Measurements from ENCODE around the gene ZNF705A.
"Not testable (repeated sequence)": the region's sequence is repeated elsewhere in the genome, so short reads cannot be mapped to it uniquely, and the experiment has no call there.

Gene ZNF705A

GRCh38 chr12:8143261-8143660, 13.6 kb upstream of the ZNF705A start:
- no peak for DNase-seq (ENCODE audit: low read depth)
- H3K4me3 ChIP-seq (ENCODE audit: low read depth, low read length), result no peak overlapping the region
- TF ChIP-seq, protein P1, sequence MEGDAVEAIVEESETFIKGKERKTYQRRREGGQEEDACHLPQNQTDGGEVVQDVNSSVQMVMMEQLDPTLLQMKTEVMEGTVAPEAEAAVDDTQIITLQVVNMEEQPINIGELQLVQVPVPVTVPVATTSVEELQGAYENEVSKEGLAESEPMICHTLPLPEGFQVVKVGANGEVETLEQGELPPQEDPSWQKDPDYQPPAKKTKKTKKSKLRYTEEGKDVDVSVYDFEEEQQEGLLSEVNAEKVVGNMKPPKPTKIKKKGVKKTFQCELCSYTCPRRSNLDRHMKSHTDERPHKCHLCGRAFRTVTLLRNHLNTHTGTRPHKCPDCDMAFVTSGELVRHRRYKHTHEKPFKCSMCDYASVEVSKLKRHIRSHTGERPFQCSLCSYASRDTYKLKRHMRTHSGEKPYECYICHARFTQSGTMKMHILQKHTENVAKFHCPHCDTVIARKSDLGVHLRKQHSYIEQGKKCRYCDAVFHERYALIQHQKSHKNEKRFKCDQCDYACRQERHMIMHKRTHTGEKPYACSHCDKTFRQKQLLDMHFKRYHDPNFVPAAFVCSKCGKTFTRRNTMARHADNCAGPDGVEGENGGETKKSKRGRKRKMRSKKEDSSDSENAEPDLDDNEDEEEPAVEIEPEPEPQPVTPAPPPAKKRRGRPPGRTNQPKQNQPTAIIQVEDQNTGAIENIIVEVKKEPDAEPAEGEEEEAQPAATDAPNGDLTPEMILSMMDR (IDR thresholded peaks at IDR 0.05; ENCODE audit: low read depth, low read length, missing control alignments), result no peak

- DNase-seq (ENCODE audit: low read depth), result no peak
- TF ChIP-seq, protein P1 (IDR thresholded peaks at IDR 0.05; ENCODE audit: low read depth, low read length, missing control alignments), result no peak
- H3K4me3 ChIP-seq (ENCODE audit: low read depth, low read length), result no peak overlapping the region
Measured at GRCh38 chr12:8145754-8146441, 10.9 kb upstream of the ZNF705A start.

DNA sequence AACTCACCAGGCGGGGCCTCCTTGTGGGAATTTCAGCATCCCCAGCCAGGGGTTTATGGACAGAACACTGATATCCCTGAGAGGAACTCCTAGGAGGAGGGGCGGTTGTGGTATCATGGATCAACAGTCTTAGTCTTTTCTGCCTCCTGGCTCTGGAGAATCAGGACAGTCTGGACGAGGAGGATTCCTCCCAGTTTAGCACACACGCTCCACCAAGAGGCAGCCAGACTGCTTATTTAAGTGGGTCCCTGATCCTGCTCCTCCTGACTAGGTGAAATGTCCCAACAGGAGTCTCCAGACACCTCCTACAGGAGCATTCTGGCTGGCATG, 10.4 kb upstream of the ZNF705A start:
- no peak overlapping the region for H3K4me3 ChIP-seq (ENCODE audit: low read depth, low read length)
- TF ChIP-seq, protein P1 (IDR thresholded peaks at IDR 0.05; ENCODE audit: low read depth, low read length, missing control alignments), result no peak
- no peak for DNase-seq (ENCODE audit: low read depth)

GRCh38 chr12:8154526-8154925, 2.3 kb upstream of the ZNF705A start:
- no peak overlapping the region for H3K4me3 ChIP-seq (ENCODE audit: low read depth, low read length)
- TF ChIP-seq, protein P1 (IDR thresholded peaks at IDR 0.05; ENCODE audit: low read depth, low read length, missing control alignments), result no peak
- DNase-seq (ENCODE audit: low read depth), result no peak

- TF ChIP-seq, protein P1 (IDR thresholded peaks at IDR 0.05; ENCODE audit: low read depth, low read length, missing control alignments), result no peak
- H3K4me3 ChIP-seq (ENCODE audit: low read depth, low read length), result no peak overlapping the region
- no peak for DNase-seq (ENCODE audit: low read depth)
Measured at GRCh38 chr12:8156416-8156815, 399 bp upstream of the ZNF705A start.

DNA sequence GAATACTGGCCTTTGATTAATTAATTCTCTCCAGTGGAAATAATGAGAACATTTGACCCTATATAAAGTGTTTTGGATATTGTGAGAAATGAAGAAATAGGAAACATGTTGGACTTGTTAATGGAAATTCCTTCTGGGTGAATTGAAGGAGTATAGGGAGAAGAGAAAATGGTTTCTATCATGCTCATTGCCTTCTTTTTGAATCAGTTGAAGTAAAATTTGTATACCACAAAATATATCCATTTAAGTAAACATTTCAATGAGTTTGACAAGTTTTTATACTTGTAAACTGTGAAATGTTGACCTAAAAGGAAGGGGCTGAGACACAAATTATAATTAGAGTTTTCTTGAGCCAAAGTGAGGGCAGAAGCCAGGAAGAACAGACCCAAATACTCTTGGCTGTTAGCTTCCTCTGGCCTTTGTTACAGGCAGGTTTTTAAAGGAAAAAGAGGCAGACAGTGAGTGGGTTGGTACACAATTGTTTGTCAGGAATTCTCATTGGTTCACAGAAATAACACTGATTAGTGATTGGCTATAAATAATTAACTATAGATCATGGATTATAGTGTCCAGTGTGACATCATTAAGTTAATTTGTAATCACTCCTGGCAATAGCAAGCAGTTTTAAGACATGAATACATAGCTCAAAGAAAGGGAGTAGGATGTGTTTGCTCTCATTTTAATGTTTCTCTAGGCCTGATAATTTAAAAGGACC, 826 bp downstream of the ZNF705A start:
- TF ChIP-seq, protein P1 (IDR thresholded peaks at IDR 0.05; ENCODE audit: low read depth, low read length, missing control alignments), result no peak
- H3K4me3 ChIP-seq (ENCODE audit: low read depth, low read length), result no peak overlapping the region
- no peak for DNase-seq (ENCODE audit: low read depth)

DNA sequence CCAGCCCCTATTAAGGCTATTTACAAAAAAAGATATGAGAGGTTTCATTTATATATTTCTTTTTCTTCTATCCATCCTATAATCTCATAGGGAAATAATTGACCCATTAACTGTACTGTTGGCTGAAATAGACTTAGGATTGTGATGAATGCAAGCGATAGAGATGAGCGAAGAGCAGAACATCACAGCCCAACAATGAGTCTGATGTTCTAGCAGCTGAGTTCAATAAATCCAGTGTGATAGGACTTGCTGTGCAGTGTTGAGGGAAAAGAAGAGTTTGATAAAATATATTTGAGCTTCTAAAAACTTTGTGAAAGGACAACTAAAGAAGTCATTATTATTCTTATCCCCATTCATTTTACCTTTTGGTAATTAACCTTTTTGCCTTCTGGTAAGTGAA, 16.1 kb downstream of the ZNF705A start:
- H3K4me3 ChIP-seq (ENCODE audit: low read depth, low read length); DNase-seq (ENCODE audit: low read depth): not testable (repeated sequence)
